H1 (cell line): ENCODE results near the gene KRT222. TPM values are rescaled to one million over a fixed set of nuclear protein-coding genes. Genes with fewer than 3 reads are reported as not detected.

ENCODE experiments used
- CTCF ChIA-PET: fragments of 300-600 bp; sonication (Branson Sonifier 250); formaldehyde crosslinking; loops from one replicate; lab custom pipeline; 2021; ENCODE audit not compliant: partially characterized antibody; lab: Charles Lee
- POLR2A ChIA-PET: fragments of 300-600 bp; sonication (Branson Sonifier 250); formaldehyde crosslinking; loops from one replicate; lab custom pipeline; 2021; ENCODE audit warnings: inconsistent platforms; ENCODE audit not compliant: partially characterized antibody; lab: Charles Lee
- DNase-seq, 2 experiments: peaks; one replicate each; pipeline versions ENCODE4 v3.0.0 to v3.0.0-alpha.2; 2010 to 2022; ENCODE audit warnings: low spot score in 2 of 2, low read depth in 1 of 2, mixed read lengths in 1 of 2
- FAIRE-seq: peaks from 2 replicates; lab custom pipeline; 2011; peaks lifted over from hg19 to GRCh38; lab: Jason Lieb, UNC
- H2AFZ ChIP-seq: 2 replicates; pipeline ENCODE4 v1.8.1; 2012; ENCODE audit warnings: low read length, inconsistent platforms
- H2AK5ac ChIP-seq: 2 replicates; pipeline ENCODE4 v1.6.1; 2013; ENCODE audit warnings: low read depth, low read length
- H2BK120ac ChIP-seq: replicated peaks from 2 replicates; pipeline ENCODE3; 2013; ENCODE audit warnings: low read depth, low read length, inconsistent platforms
- H2BK12ac ChIP-seq: 2 replicates; pipeline ENCODE4 v1.6.1; 2013; ENCODE audit warnings: low read depth, low read length
- H2BK15ac ChIP-seq: 2 replicates; pipeline ENCODE4 v1.6.1; 2013; ENCODE audit warnings: low read length
- H2BK20ac ChIP-seq: 2 replicates; pipeline ENCODE4 v1.6.1; 2013; ENCODE audit warnings: low read length
- H2BK5ac ChIP-seq: 2 replicates; pipeline ENCODE4 v1.6.1; 2013; ENCODE audit warnings: low read depth, low read length
- H3K14ac ChIP-seq: 2 replicates; pipeline ENCODE4 v1.6.1; 2013; ENCODE audit warnings: inconsistent platforms; ENCODE audit not compliant: insufficient read length
- H3K18ac ChIP-seq: 2 replicates; pipeline ENCODE4 v1.6.1; 2013; ENCODE audit warnings: low read length; ENCODE audit errors: extremely low read depth
- H3K23ac ChIP-seq: 2 replicates; pipeline ENCODE4 v1.6.1; 2013; ENCODE audit warnings: inconsistent platforms; ENCODE audit not compliant: insufficient read length
- H3K23me2 ChIP-seq: 2 replicates; pipeline ENCODE4 v1.6.1; 2013; ENCODE audit warnings: low read depth, low read length
- H3K27ac ChIP-seq: 2 replicates; pipeline ENCODE4 v1.6.1; 2011; ENCODE audit warnings: low read depth, low read length, inconsistent platforms
- H3K27me3 ChIP-seq, 4 experiments: replicated peaks in 1 of 4; 1 replicate in 1 of 4; 2 replicates in 3 of 4; pipeline versions ENCODE4 v1.6.1 to v1.8.1; 2011 to 2013; ENCODE audit warnings: low read length in 3 of 4, mild to moderate bottlenecking in 3 of 4, inconsistent platforms in 2 of 4, mixed read lengths in 2 of 4, moderate library complexity in 1 of 4; ENCODE audit not compliant: control insufficient read depth in 3 of 4, insufficient read depth in 3 of 4; ENCODE audit errors: extremely low read depth in 1 of 4
- H3K36me3 ChIP-seq, 4 experiments: 2 replicates each; pipeline versions ENCODE4 v1.6.1 to v1.8.1; 2011 to 2013; ENCODE audit warnings: mild to moderate bottlenecking in 4 of 4, low read length in 3 of 4, moderate library complexity in 2 of 4, control low read depth in 1 of 4, inconsistent platforms in 1 of 4; ENCODE audit not compliant: insufficient read depth in 4 of 4, control insufficient read depth in 2 of 4
- H3K4ac ChIP-seq: replicated peaks from 2 replicates; pipeline ENCODE3; 2013; ENCODE audit warnings: low read length, low read depth, mixed read lengths, inconsistent platforms; ENCODE audit not compliant: insufficient read length
- H3K4me1 ChIP-seq, 4 experiments: replicated peaks in 1 of 4; 1 replicate in 1 of 4; 2 replicates in 3 of 4; pipeline versions ENCODE4 v1.6.1 to v1.8.1; 2011 to 2013; ENCODE audit warnings: low read length in 3 of 4, inconsistent platforms in 2 of 4, mixed read lengths in 1 of 4; ENCODE audit not compliant: insufficient read depth in 4 of 4, control insufficient read depth in 3 of 4
- H3K4me2 ChIP-seq, 2 experiments: 2 replicates each; pipeline versions ENCODE4 v1.6.1 to v1.8.1; 2011 to 2013; ENCODE audit warnings: low read depth in 2 of 2, low read length in 2 of 2, control low read depth in 1 of 2, inconsistent platforms in 1 of 2, mild to moderate bottlenecking in 1 of 2; ENCODE audit not compliant: insufficient read depth in 1 of 2
- H3K4me3 ChIP-seq, 4 experiments: fragments of 200-600, 300-600 bp in 1 of 4; sonication (generic), shearing (Covaris generic), sonication (Bioruptor Twin) in 1 of 4; 2 replicates each; pipeline versions ENCODE4 v1.5.1 to v1.8.1; 2011 to 2016; ENCODE audit warnings: low read length in 4 of 4, low read depth in 3 of 4, control low read depth in 2 of 4, inconsistent platforms in 2 of 4, mild to moderate bottlenecking in 2 of 4, mixed read lengths in 1 of 4, moderate library complexity in 1 of 4; ENCODE audit not compliant: insufficient read depth in 2 of 4; ENCODE audit errors: extremely low read depth in 1 of 4
- H3K56ac ChIP-seq: replicated peaks from 2 replicates; pipeline ENCODE3; 2013; ENCODE audit warnings: low read depth, mild to moderate bottlenecking, mixed read lengths, low read length, inconsistent platforms; ENCODE audit not compliant: insufficient read length
- H3K79me1 ChIP-seq: 2 replicates; pipeline ENCODE4 v1.6.1; 2013; ENCODE audit warnings: low read depth, low read length, control low read depth
- H3K79me2 ChIP-seq, 2 experiments: 2 replicates each; pipeline versions ENCODE4 v1.6.1 to v1.8.1; 2012 to 2013; ENCODE audit warnings: low read length in 2 of 2, mild to moderate bottlenecking in 2 of 2, inconsistent platforms in 1 of 2; ENCODE audit not compliant: insufficient read depth in 2 of 2, control insufficient read depth in 1 of 2
- H3K9ac ChIP-seq, 4 experiments: replicated peaks in 1 of 4; 1 replicate in 1 of 4; 2 replicates in 3 of 4; pipeline versions ENCODE4 v1.6.1 to v1.8.1; 2011 to 2013; ENCODE audit warnings: low read depth in 3 of 4, low read length in 3 of 4, control low read depth in 2 of 4, mild to moderate bottlenecking in 2 of 4, moderate library complexity in 2 of 4, inconsistent platforms in 1 of 4; ENCODE audit errors: extremely low read depth in 1 of 4
- H3K9me3 ChIP-seq, 2 experiments: 2 replicates each; pipeline versions ENCODE4 v1.6.1 to v1.8.1; 2012 to 2013; ENCODE audit warnings: mild to moderate bottlenecking in 2 of 2, moderate library complexity in 2 of 2, control low read depth in 1 of 2, inconsistent platforms in 1 of 2, low read depth in 1 of 2, low read length in 1 of 2, mixed read lengths in 1 of 2; ENCODE audit not compliant: insufficient read depth in 2 of 2
- H4K20me1 ChIP-seq, 2 experiments: replicated peaks in 1 of 2; 2 replicates each; pipeline versions ENCODE3 to v1.8.1; 2011 to 2013; ENCODE audit warnings: inconsistent platforms in 2 of 2, low read length in 2 of 2, mild to moderate bottlenecking in 1 of 2; ENCODE audit not compliant: insufficient read depth in 2 of 2, control insufficient read depth in 1 of 2
- H4K5ac ChIP-seq: 2 replicates; pipeline ENCODE4 v1.6.1; 2013; ENCODE audit warnings: low read length, low read depth, mixed read lengths, inconsistent platforms; ENCODE audit not compliant: insufficient read length
- H4K8ac ChIP-seq: 2 replicates; pipeline ENCODE4 v1.8.0; 2013; ENCODE audit warnings: mild to moderate bottlenecking, moderate library complexity, low read length, inconsistent platforms; ENCODE audit not compliant: insufficient read depth; ENCODE audit errors: extremely low read depth
- H4K91ac ChIP-seq: replicated peaks from 2 replicates; pipeline ENCODE3; 2013; ENCODE audit warnings: low read length, mixed read lengths, inconsistent platforms; ENCODE audit not compliant: insufficient read length
- CTBP2 ChIP-seq: IDR thresholded peaks from 2 replicates; pipeline ENCODE4 v1.7.0; 2011; ENCODE audit warnings: borderline replicate concordance, mild to moderate bottlenecking, moderate library complexity, mixed read lengths, low read length; ENCODE audit not compliant: insufficient read depth, insufficient read length
- EGR1 ChIP-seq: IDR thresholded peaks from 2 replicates; pipeline ENCODE4 v1.6.1; 2011; ENCODE audit warnings: low read depth, low read length, borderline replicate concordance
- FOSL1 ChIP-seq: IDR thresholded peaks from 2 replicates; pipeline ENCODE4 v1.6.1; 2011; ENCODE audit warnings: mild to moderate bottlenecking, low read depth, low read length, moderate library complexity; ENCODE audit not compliant: insufficient read depth
- TAF7 ChIP-seq: optimal IDR thresholded peaks from 2 replicates; pipeline ENCODE3; 2011; ENCODE audit warnings: low read depth, mild to moderate bottlenecking, inconsistent platforms, low read length, moderate library complexity, borderline replicate concordance
- WGBS, 2 experiments: shearing (Covaris generic) in 1 of 2; methylation state at CpG; one replicate each; pipeline versions ENCODE4 v1.1.6 to v1.1.7; 2013 to 2015; ENCODE audit warnings: low lambda C conversion rate in 2 of 2, mixed read lengths in 2 of 2, inconsistent platforms in 1 of 2, low coverage in 1 of 2, missing lambda C conversion rate in 1 of 2; ENCODE audit not compliant: insufficient replicate concordance in 2 of 2, insufficient coverage in 1 of 2, insufficient read length in 1 of 2; ENCODE audit errors: extremely low coverage in 1 of 2, missing lambda C conversion rate in 1 of 2; 5-methylcytosine and 5-hydroxymethylcytosine counted together
- polyA plus RNA-seq, 7 experiments: library from polyadenylated mRNA; depleted of rRNA in 3 of 7; stranded (reverse) in 5 of 7; unstranded in 2 of 7; fragments of >200 nt in 5 of 7; fragments of 200-250 nt in 2 of 7; gene quantifications; 1 replicate in 5 of 7; 2 replicates in 1 of 7; 4 replicates in 1 of 7; pipeline versions ENCODE4 v1.2.1 to v1.2.3, GENCODE V29; 2011 to 2013; ENCODE audit warnings: missing spikeins in 2 of 7, mixed read lengths in 2 of 7
- total RNA-seq: library from RNA; stranded (reverse); fragmentation: NEBNext Ultra II Directional; extraction: Animal tissue kit (Norgen Biotek cat#: 25700); gene quantifications from 2 replicates; pipeline ENCODE4 v1.2.1, GENCODE V29; 2021

Gene KRT222
- total and polyA plus RNA-seq, 2 of the 8 experiments (the other 6 are each of a cell fraction or from before 2014, with no cell fraction given): 0.08 to 0.61 TPM

- Histone ChIP-seq H4K8ac (no peak overlapping the region), H2BK12ac (no peak overlapping the region), H3K9ac (no peak overlapping the region), H3K4ac (no peak overlapping the region), H3K4me1 (peaks cover 2 to 6% (median 4%) of the 10 kb centered on the region in 4 experiments), H3K18ac (no peak overlapping the region), H3K56ac (no peak overlapping the region), H3K9me3 (no peaks in the 10 kb centered on the region), H4K5ac (no peak overlapping the region), H2AFZ (no peak overlapping the region), H2BK120ac (no peak overlapping the region), H3K23me2 (no peaks in the 10 kb centered on the region), H3K27me3 (no peaks in the 10 kb centered on the region), H2AK5ac (no peak overlapping the region), H4K20me1 (no peaks in the 10 kb centered on the region), H2BK15ac (no peak overlapping the region), H3K4me3 (no peak overlapping the region), H4K91ac (no peak overlapping the region), H3K79me1 (no peaks in the 10 kb centered on the region), H3K27ac (no peak overlapping the region), H3K14ac (no peak overlapping the region), H3K36me3 (no peaks in the 10 kb centered on the region), H3K79me2 (no peaks in the 10 kb centered on the region), H3K4me2 (no peak overlapping the region), H3K23ac (no peak overlapping the region), H2BK5ac (no peak overlapping the region), H2BK20ac (no peak overlapping the region)
- 76% methylated on average over 5 of the region's 5 CpGs; no CpG with 5 or more reads in 1 of the 2 experiments for WGBS, 2 experiments
- POLR2A ChIA-PET: interaction anchor here (0.7 to 1.1 kb wide), 2 partner anchors 21 to 131 kb away, joined by 3 to 4 read pairs; no protein-coding TSS in a partner anchor
- FAIRE-seq: no peak
- CTCF ChIA-PET: interaction anchor here (5.9 kb wide), 1 partner anchor 9 kb away, joined by 32 read pairs; no protein-coding TSS in a partner anchor
- no peak for TF ChIP-seq CTBP2
- TF ChIP-seq TAF7: no peak
- TF ChIP-seq EGR1: no peak
- TF ChIP-seq FOSL1: no peak
- no peak for DNase-seq
Measured at GRCh38 chr17:40607641-40608040, 57.3 kb downstream of the KRT222 start.
